Erythroblast (primary cell): ENCODE results near the gene TPK1.

ENCODE experiments used
- GATA1 ChIP-seq: IDR thresholded peaks from 2 replicates; pipeline ENCODE4 v1.6.1; 2011; ENCODE audit warnings: low read depth, mild to moderate bottlenecking, control low read depth, low read length, moderate library complexity
- POLR2A ChIP-seq: IDR thresholded peaks from 2 replicates; pipeline ENCODE4 v1.6.1; 2011; ENCODE audit warnings: mild to moderate bottlenecking, low read length

DNA sequence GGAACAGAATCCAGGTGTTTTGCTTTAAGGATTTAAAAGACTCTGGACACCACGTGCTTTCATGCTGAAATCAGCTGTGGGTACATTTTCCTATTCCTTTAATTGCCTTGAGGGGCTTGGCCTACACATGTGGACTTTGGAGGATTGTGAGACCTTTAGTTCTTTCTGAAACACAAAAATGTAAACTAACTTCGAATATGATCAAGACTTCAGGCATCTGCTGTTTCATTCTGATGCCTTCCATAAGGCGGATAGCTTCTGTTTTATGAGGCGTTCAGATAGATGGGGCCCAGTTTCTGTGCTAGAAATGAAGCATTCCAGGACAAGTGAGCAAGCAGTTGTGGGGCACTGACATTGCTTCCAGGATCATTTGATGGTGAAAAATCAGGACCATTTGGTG is 430.9 kb downstream of the TPK1 start:
- TF ChIP-seq POLR2A: no peak
- TF ChIP-seq GATA1: no peak
